ENCODE measurements around the gene PTPN1. TPM values are rescaled to one million over a fixed set of nuclear protein-coding genes. Genes with fewer than 3 reads are reported as not detected.

PTPN1 gene
- total RNA-seq, 1 experiment from 2014 or later = 65.2 TPM

DNA sequence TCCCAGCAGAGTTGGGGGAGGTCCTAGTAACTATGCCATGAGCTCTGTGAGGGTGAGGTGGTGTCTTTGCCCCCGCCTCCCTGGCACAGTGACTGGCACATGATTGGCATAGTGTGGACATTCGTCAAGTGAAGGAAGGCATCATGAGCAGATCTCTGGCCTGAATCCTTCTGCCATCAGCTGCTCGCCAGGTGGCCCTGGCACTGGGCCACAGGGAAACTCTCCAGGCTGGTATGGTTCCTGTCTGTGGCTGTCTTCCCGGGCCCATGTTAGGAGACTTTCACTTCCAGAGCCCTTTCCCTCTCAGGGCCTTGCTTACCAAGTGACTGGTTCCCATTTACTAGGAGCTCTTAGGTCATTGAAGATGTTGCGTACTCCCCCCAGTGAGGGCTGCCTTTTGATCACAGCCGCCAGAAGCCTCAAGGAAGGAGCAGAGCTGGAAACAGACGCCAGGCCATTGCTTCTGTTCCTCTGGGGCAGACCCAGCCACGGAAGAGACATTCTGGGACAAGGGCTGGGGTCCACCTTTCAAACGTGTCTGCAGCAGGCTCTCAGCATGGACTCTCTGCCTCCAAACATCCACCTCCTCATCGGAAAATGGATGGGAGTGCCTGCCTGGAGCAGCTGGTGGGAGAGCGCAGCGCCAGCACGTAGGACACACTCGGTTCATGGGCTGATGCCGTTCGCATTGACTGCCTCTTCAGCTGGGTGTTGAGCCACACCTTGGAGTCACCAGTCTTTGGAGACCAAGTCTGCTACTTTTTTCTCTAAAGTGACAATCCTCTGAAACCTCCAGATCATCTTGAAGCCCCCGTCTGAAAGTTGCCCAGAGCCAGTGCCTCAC, 67.2 kb downstream of the PTPN1 start:
- no peaks in the 10 kb centered on the region for H3K27me3 Mint-ChIP-seq (ENCODE audit: insufficient read depth, unreplicated experiment)
- CTCF ChIA-PET = interaction anchor here (0.6 to 3.5 kb wide), 3 partner anchors 72 to 285 kb away, joined by 3 to 37 read pairs (median 7); no protein-coding TSS in a partner anchor
- H3K4me3 ChIP-seq (ENCODE audit: low read depth, low read length) = no peak overlapping the region
- H3K9me3 Mint-ChIP-seq (ENCODE audit: unreplicated experiment) = no peaks in the 10 kb centered on the region
- peaks cover 4% of the 10 kb centered on the region for H3K4me1 Mint-ChIP-seq (ENCODE audit: low read depth, unreplicated experiment)
- no TSS peak for BruUV-seq (replicated peaks)
- POLR2A ChIA-PET = interaction anchor here (0.5 kb wide), 2 partner anchors 214 to 483 kb away, joined by 3 read pairs; no protein-coding TSS in a partner anchor
- peaks cover 3% of the 10 kb centered on the region; the same call in 1 of the 2 replicates for H3K36me3 ChIP-seq (ENCODE audit: control insufficient read depth, insufficient read depth, low read length)
- no peak overlapping the region for H3K4me3 Mint-ChIP-seq (ENCODE audit: unreplicated experiment)
- TF ChIP-seq, protein P1, sequence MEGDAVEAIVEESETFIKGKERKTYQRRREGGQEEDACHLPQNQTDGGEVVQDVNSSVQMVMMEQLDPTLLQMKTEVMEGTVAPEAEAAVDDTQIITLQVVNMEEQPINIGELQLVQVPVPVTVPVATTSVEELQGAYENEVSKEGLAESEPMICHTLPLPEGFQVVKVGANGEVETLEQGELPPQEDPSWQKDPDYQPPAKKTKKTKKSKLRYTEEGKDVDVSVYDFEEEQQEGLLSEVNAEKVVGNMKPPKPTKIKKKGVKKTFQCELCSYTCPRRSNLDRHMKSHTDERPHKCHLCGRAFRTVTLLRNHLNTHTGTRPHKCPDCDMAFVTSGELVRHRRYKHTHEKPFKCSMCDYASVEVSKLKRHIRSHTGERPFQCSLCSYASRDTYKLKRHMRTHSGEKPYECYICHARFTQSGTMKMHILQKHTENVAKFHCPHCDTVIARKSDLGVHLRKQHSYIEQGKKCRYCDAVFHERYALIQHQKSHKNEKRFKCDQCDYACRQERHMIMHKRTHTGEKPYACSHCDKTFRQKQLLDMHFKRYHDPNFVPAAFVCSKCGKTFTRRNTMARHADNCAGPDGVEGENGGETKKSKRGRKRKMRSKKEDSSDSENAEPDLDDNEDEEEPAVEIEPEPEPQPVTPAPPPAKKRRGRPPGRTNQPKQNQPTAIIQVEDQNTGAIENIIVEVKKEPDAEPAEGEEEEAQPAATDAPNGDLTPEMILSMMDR (IDR thresholded peaks at IDR 0.05; ENCODE audit: insufficient read depth in 1 of 2, low read depth in 1 of 2, low read length in 1 of 2, severe bottlenecking in 1 of 2, unreplicated experiment in 1 of 2) = no peak
- DNase-seq = peak in 1 of 2 experiments; percentile 35
- H3K36me3 Mint-ChIP-seq (ENCODE audit: insufficient read depth, unreplicated experiment) = peaks cover 70% of the 10 kb centered on the region
- no peaks in the 10 kb centered on the region for H3K27me3 ChIP-seq (replicated peaks; ENCODE audit: control insufficient read depth, insufficient read depth, low read length)
- intact Hi-C loops (cut with micrococcal nuclease; ENCODE audit: unreplicated experiment) = no loop called here
- no peaks in the 10 kb centered on the region for H3K9me3 ChIP-seq
- H3K27ac Mint-ChIP-seq (ENCODE audit: unreplicated experiment) = no peak overlapping the region
- no peaks in the 10 kb centered on the region for H3K4me1 ChIP-seq

DNA sequence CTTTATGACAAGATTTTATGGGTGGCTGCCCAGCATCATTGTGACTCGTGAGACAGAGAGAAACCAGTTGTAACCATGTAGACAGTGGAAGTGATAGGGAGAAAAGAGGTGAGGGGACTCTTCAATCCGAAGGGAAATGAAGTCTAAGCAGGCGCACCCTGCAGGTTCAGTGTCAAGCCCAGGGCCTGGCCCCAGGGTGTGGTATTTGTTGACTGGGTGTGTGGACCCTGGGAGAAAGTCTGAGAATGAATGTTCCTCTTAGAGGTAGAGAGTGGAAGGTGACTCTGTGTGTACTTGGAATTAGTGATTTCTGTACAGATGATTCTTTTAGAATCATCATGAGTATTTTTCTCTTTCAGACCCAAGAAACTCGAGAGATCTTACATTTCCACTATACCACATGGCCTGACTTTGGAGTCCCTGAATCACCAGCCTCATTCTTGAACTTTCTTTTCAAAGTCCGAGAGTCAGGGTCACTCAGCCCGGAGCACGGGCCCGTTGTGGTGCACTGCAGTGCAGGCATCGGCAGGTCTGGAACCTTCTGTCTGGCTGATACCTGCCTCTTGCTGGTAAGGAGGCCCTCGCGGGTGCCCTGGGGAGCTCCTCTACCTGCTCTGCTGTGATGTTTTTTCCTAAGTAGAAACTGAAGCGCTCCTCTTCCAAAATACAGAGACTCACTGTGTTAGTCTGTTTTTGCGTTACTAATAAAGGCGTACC, 68.0 kb downstream of the PTPN1 start:
- H3K27me3 Mint-ChIP-seq (ENCODE audit: insufficient read depth, unreplicated experiment) = no peaks in the 10 kb centered on the region
- no peak overlapping the region for H3K4me3 Mint-ChIP-seq (ENCODE audit: unreplicated experiment)
- no peak overlapping the region for H3K27ac Mint-ChIP-seq (ENCODE audit: unreplicated experiment)
- no peaks in the 10 kb centered on the region for H3K4me1 Mint-ChIP-seq (ENCODE audit: low read depth, unreplicated experiment)
- intact Hi-C loops (cut with micrococcal nuclease; ENCODE audit: unreplicated experiment) = no loop called here
- Histone ChIP-seq H3K4me1 (no peaks in the 10 kb centered on the region), H3K36me3 (ENCODE audit: control insufficient read depth, insufficient read depth, low read length) (peaks cover 3% of the 10 kb centered on the region; the same call in 1 of the 2 replicates), H3K4me3 (ENCODE audit: low read depth, low read length) (no peak overlapping the region), H3K27me3 (replicated peaks; ENCODE audit: control insufficient read depth, insufficient read depth, low read length) (no peaks in the 10 kb centered on the region), H3K9me3 (no peaks in the 10 kb centered on the region)
- peaks cover 78% of the 10 kb centered on the region for H3K36me3 Mint-ChIP-seq (ENCODE audit: insufficient read depth, unreplicated experiment)
- ChIA-PET POLR2A (interaction anchor here (0.5 kb wide), 1 partner anchor 213 kb away, joined by 3 read pairs; no protein-coding TSS in a partner anchor), CTCF (interaction anchor here (1.1 to 1.2 kb wide), 2 partner anchors 10 to 100 kb away, joined by 3 to 6 read pairs; no protein-coding TSS in a partner anchor)
- TF ChIP-seq, protein P1 (IDR thresholded peaks at IDR 0.05; ENCODE audit: insufficient read depth in 1 of 2, low read depth in 1 of 2, low read length in 1 of 2, severe bottlenecking in 1 of 2, unreplicated experiment in 1 of 2) = no peak
- H3K9me3 Mint-ChIP-seq (ENCODE audit: unreplicated experiment) = no peaks in the 10 kb centered on the region
- DNase-seq = peak in 1 of 2 experiments; percentile 35
- BruUV-seq (replicated peaks) = no TSS peak

DNA sequence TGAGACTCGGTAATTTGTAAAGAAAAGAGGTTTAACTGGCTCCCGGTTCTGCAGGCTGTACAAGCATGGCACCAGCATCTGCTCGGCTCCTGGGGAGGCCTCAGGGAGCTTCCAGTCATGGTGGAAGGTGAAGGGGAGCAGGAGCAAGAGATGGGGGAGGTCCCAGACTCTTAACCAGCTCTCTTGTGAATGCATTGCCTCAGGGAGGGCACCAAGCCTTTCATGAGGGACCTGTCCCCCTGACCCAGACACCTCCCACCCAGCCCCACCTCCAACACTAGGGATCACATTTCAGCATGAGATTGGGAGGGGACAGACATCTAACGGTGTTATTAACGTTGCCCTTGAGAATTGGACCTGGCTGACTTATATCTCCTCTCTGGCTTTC, 68.6 kb downstream of the PTPN1 start:
- ChIA-PET POLR2A (no interaction called here), CTCF (interaction anchor here (1.0 to 1.2 kb wide), 3 partner anchors 9 to 103 kb away, joined by 3 to 6 read pairs (median 3); no protein-coding TSS in a partner anchor)
- H3K36me3 ChIP-seq (ENCODE audit: control insufficient read depth, insufficient read depth, low read length) = peaks cover 4% of the 10 kb centered on the region; the same call in 1 of the 2 replicates
- H3K4me3 ChIP-seq (ENCODE audit: low read depth, low read length) = no peak overlapping the region
- BruUV-seq (replicated peaks) = no TSS peak
- no peaks in the 10 kb centered on the region for H3K4me1 ChIP-seq
- Mint-ChIP-seq H3K9me3 (ENCODE audit: unreplicated experiment) (no peaks in the 10 kb centered on the region), H3K4me1 (ENCODE audit: low read depth, unreplicated experiment) (no peaks in the 10 kb centered on the region), H3K27ac (ENCODE audit: unreplicated experiment) (no peak overlapping the region), H3K27me3 (ENCODE audit: insufficient read depth, unreplicated experiment) (no peaks in the 10 kb centered on the region), H3K4me3 (ENCODE audit: unreplicated experiment) (no peak overlapping the region), H3K36me3 (ENCODE audit: insufficient read depth, unreplicated experiment) (peaks cover 79% of the 10 kb centered on the region)
- H3K27me3 ChIP-seq (replicated peaks; ENCODE audit: control insufficient read depth, insufficient read depth, low read length) = no peaks in the 10 kb centered on the region
- TF ChIP-seq, protein P1 (IDR thresholded peaks at IDR 0.05; ENCODE audit: insufficient read depth in 1 of 2, low read depth in 1 of 2, low read length in 1 of 2, severe bottlenecking in 1 of 2, unreplicated experiment in 1 of 2) = no peak
- peak in 1 of 2 experiments; percentile 34 for DNase-seq
- H3K9me3 ChIP-seq = no peaks in the 10 kb centered on the region
- intact Hi-C loops (cut with micrococcal nuclease; ENCODE audit: unreplicated experiment) = no loop called here

Data from Caco-2 (cell line).